Skeletal muscle cell (primary cell): ENCODE measurements around the gene ATG2A.
"Not testable (repeated sequence)": the region's sequence is repeated elsewhere in the genome, so short reads cannot be mapped to it uniquely, and the experiment has no call there.

ENCODE experiments used
- DNase-seq: peaks from one replicate; pipeline ENCODE4 v3.0.0-alpha.2; 2010; ENCODE audit warnings: low read depth
- H3K4me3 ChIP-seq: 2 replicates; pipeline ENCODE4 v1.5.1; 2011; ENCODE audit warnings: low read depth, mild to moderate bottlenecking, control low read depth, low read length, moderate library complexity

The ATG2A gene

DNA sequence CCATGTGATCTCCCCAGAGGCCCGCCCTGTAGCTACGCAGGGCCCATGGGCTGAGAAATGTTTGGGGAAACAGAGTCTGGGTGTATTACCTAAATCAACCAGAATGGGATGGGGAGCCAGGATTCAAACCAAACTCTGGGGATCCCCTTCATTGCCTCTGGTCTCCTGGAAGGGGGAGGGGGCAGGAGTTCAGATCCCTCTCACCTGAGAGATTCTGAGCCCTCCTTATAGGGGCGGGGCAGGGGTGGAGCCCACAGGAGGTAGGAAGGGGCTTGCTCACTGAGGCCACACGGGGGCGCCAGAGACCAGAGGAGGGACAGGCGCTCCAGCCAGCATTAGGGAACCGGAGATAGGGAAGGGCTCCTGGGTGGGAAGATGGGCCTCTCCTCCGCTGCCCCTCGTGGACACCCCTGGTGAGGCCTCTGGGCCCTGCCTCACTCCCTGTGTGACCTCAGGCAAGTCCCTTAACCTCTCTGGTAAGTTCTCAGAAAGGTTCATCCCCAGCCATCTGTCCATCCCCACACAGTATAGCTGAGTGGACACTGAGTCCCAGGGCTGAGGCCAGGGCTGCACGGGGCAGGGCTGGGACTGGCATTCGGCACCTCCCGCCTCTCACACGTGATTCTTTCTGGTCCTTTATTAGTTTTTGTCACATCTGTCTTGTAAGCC is 69.9 kb downstream of the ATG2A start:
- peak; percentile 43 for DNase-seq

DNA sequence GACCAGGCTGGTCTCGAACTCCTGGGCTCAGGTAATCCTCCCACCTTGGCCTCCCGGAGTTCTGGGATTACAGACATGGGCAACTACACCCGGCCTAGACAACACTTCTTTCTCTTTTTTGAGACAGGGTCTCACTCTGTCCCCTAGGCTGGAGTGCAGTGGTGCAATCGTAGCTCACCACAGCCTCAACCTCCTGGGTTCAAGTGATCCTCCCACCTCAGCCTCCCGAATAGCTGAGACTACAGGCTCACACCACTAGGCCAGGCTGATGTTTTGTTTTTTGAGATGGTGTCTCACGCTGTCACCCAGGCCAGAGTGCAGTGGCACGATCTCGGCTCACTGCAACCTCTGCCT is 71.3 kb downstream of the ATG2A start:
- H3K4me3 ChIP-seq, DNase-seq: not testable (repeated sequence)

More for the DNA sequence above, 69.9 kb downstream of the ATG2A start:
- no peak overlapping the region for H3K4me3 ChIP-seq

GRCh38 chr11:64845129-64845775 is 71.8 kb downstream of the ATG2A start:
- peak overlapping the region; percentile 27 for H3K4me3 ChIP-seq
- DNase-seq = no peak
